ENCODE results near the gene KIF21B.

KIF21B gene

GRCh38 chr1:200992382-200993048 lies 31.0 kb downstream of the KIF21B start:
- no peak for DNase-seq

GRCh38 chr1:200991097-200991614 lies 32.4 kb downstream of the KIF21B start:
- no peak for DNase-seq

GRCh38 chr1:200990114-200990513 lies 33.4 kb downstream of the KIF21B start:
- no peak for DNase-seq

DNA sequence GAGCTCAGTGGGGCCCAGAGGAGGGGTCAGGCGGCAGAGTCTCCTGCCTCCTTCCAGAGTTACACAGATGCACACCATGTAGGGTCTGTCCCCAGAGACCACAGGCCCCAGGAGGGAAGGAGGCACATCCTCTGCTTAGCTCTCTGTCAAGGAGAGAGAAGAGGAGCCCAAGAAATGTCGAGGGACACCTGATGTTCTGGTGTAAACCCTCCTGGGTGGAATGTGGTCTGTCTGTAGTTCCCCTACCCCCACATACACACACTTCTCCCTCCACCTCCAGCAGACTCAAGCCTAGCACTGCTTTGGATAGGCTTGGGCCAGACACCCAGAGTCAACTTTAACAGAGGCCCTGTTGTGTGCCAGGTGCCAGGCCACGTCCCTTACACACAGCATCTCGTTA lies 34.2 kb downstream of the KIF21B start:
- no peak for DNase-seq

- no peak for DNase-seq
Observed at GRCh38 chr1:200988693-200989092, 34.8 kb downstream of the KIF21B start.

DNA sequence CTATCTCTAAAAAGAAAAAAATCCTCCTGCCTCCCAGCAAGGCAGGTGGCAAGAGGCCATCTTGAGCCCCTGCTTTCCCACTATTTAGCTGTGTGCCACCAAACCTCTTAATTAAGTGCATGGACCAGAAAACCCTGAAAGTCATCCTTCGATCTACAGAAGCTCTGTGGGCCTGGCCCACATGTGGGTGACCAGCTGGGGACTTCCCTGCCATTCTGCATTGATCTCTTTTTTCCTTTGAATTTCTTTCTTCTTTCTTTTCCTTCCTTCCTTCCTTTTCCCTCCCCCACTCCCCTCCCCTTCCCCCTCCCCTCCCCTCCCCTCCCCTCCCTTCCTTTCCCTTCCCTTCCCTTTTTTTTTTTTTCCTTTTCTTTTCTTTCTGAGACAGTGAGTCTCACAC lies 38.0 kb downstream of the KIF21B start:
- DNase-seq = no peak

DNA sequence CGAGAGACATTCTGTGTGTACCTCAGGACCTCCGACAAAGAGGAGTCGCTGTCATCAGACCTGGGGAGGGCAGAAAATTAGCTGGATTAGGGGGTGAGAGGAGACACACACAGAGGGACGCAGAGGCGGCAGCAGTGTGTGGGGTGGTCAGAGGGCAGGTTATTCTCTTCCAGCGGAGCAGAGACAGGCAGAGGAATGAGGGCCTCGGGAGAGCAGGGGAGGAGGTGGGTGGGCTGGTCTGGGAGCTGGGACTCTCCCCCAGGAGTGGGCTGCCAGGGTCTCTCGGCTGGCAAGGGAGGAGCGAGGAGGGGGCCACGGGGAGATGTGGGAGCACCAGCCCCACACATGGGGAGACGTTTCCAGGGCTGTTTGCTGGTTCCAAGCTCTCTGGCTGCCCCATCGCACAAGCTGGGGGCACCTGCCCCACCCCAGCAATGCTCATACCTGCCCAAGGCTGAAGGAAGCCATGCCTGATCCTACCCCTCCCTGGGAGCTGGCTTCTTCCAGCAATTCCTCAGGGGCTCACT lies 40.4 kb downstream of the KIF21B start:
- no peak for DNase-seq

DNA sequence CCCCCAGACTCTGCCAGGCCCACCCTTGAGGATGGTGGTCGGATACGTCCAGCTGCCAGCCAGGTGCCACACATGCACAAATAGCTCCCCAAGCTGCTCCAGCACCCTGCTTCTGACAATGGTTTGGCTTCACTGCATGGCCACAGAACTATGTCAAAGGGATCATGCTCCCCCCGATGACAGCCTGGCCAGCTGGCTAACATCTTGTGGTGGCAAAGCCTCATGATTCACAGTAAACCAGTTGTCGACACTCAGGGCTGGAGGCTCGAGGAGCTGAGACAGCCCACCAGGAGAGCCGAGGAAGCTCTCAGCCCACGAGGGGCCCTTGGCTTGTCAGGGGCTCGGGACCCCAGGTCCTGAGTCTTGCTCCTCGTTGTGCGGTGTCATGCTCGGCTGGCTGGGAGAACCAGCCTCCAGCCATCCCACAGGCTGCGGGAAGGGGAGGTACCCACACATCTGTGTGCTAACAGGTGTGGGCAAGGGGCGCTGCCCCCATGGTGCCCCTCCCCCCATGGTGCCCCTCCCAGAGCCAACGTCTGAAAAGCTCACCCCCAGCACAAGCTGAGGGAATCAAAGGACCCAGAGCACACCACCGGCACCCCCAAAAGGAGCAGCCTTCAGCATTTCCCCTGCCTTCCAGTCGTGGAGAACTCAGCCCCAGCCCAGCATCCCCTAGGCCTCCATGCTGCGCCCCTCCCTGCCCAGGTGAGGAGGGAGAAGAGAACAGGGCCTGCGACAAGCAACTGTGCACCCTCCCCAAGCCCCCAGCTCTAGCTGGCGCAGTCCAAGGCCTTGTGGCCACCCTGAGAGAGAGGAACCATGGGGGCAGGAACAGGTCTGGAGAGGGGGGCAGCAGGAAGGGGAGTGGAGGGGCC lies 41.2 kb downstream of the KIF21B start:
- DNase-seq = no peak

GRCh38 chr1:200981278-200981677 lies 42.2 kb downstream of the KIF21B start:
- DNase-seq = no peak

DNA sequence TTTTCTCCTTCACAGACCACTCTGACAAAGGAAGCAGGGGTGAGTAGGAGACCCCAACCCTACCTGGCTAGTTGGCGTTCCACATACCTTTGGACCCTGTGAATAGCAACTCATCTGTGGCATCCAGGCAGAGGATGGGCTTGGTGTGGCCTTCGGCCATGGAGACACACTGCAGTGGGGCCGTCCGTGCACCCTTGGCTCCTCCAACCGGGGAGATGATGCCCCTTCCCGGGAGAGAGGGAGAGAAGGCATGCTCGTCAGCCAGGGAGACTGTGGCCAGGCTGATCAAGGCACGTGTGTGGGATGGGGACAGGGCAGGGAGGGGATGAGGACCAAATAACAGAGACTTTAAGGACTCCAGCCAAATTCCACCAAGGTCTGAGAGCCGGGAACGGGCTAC lies 42.6 kb downstream of the KIF21B start:
- no peak for DNase-seq

GRCh38 chr1:200980452-200980772 lies 43.1 kb downstream of the KIF21B start:
- no peak for DNase-seq

DNA sequence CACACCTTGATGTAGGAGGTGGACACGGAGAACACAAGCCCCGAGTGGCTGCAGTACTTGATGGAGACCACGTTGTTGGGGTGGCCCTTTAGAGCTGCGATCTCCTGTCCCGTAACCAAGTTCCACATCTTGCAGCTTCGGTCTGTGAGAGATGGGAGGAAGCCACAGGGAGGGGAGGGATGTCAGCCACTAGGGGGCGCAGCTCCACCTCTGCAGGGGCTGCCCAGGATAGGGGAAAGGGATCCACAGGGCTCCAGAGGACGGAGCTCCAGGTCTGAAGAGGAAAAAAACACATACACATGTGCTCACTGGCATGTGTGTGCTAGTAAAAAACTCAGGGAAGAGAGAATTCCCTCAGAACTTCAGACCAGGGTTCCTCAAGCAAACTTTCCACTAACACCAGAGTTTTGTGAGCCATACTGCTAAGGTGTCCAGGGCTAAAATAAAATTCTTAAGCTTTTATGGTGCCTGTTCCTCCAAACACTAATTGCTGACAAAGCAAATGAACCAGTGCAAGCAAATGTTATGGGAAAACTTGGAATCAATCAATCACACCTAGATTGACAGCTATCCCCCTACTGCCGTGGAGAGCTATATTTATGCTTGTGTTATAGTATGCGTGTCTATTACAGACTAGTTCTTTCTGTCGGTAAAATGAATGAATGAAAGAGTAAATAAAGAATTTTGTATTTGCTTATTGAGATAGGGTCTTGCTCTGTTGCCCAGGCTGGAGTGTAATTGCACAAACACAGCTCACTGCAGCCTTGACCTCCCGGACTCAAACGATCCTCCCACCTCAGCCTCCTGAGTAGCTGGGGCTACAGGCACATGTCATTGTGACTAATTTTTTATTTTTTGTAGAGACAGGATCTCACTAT lies 43.7 kb downstream of the KIF21B start:
- peak; percentile 53 to 77 (median 57) for DNase-seq

DNA sequence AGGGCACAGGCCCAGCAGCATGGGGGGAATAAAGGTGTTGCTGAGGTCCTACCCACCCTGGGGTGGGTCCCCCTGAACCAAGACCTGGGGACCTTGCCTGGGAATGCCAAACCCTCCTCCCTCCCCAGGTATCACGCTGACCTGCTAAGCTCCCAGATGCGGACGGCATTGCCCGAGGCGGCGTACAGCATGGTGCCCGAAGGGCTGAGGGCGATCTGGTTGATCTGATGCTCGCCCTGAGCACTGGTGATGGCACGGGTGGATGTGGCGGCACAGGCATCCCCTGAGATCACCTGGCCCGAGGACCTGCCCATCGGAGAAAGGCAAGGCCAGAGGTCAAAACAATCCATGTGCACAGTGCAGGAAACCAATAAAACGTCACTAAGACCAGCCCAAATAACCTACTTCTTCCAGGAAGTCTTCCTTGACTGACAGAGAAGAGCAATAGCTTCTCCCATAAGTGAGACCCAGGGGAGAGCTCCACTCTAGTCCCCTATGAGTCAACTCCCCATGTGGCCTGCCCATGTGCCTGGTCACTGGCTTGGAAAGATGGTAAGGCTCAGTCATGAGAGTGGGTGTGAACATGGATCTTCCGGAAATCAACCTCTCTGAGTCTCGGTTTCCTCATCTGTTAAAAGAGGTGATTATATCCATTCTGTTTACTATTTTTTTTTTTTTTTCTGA lies 46.3 kb downstream of the KIF21B start:
- peak; percentile 10 to 33 (median 24) for DNase-seq

DNA sequence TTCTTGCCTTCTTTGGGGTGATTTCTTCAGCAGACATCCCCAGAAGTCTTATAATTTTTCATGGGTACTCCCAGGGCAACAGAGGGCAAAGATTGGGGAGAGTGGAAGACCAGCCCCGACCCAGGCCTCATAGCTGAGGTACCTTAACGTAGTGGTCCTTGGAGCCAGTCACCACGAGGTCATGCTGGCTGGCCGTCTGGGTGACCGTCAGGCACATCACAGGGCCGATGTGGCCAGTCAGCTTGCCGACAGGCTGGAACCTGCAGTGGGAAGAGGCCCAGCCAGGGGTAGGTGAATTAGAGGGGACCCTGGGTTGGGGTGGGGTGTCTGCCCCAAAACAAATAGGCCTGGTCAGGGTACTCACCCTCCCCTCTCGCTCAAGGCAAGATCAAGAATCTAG lies 46.9 kb downstream of the KIF21B start:
- no peak for DNase-seq

DNA sequence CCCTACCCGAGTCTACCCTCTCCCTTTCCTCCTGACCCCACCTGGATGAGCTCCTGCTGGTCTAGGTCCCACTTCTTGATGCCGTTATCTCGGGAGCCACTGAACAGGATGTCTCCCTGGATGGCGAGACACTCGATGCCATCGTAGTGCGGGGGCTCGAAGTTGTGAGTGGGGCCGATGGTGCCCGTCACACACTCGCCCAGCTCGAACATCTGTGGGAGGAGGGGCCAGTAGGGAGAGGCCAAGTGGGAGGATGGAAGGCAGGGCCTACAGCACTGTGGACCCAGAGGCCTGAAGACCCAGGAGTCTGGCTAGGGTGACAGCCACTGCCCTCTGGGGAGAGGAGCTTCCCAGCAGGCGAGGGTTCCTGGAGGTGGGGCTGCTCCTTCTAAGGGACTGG lies 48.1 kb downstream of the KIF21B start:
- no peak for DNase-seq

GRCh38 chr1:200974711-200975110 lies 48.8 kb downstream of the KIF21B start:
- DNase-seq = no peak

- DNase-seq = no peak
Observed at GRCh38 chr1:200973937-200974657, 49.4 kb downstream of the KIF21B start.

GRCh38 chr1:200972985-200973742 lies 50.4 kb downstream of the KIF21B start:
- no peak for DNase-seq

GRCh38 chr1:200971955-200972711 lies 51.4 kb downstream of the KIF21B start:
- DNase-seq = peak; percentile 48 to 70 (median 63)

- no peak for DNase-seq
Observed at GRCh38 chr1:200971428-200971903, 52.0 kb downstream of the KIF21B start.

Measured in suppressor macrophage treated with lipopolysaccharide for 1 hour (primary cell).